Stimulated activated naive B cell treated with anti-CD40 and anti-IgM and Interleukin-4, amounts not matched to agents 10 μg/mL and 1 μg/mL and 100 μg/mL, for 72 hours (primary cell): Measurements from ENCODE around the gene RTP5.
"Not testable (repeated sequence)": the region's sequence is repeated elsewhere in the genome, so short reads cannot be mapped to it uniquely, and the experiment has no call there.

Experiments
- ATAC-seq, 2 donors: fragments of 150-1000 bp; cut with Tn5 transposase; replicated peaks; 2 replicates each; pipeline ENCODE4 v1.10.0; 2021; ENCODE audit warnings: moderate library complexity in 1 of 2
- DNase-seq: peaks from one replicate; pipeline ENCODE4 v3.0.0; 2021
- H3K27ac Mint-ChIP-seq: one replicate; pipeline ENCODE4 v1.8.0; 2022; ENCODE audit warnings: mild to moderate bottlenecking, mixed read lengths
- H3K27me3 Mint-ChIP-seq, 2 donors: one replicate each; pipeline ENCODE4 v1.8.0; 2022; ENCODE audit warnings: mixed read lengths in 2 of 2
- H3K36me3 Mint-ChIP-seq, 2 donors: one replicate each; pipeline ENCODE4 v1.8.0; 2022; ENCODE audit warnings: mixed read lengths in 2 of 2, mild to moderate bottlenecking in 1 of 2
- H3K4me1 Mint-ChIP-seq, 2 donors: one replicate each; pipeline ENCODE4 v1.8.0; 2022; ENCODE audit warnings: mixed read lengths in 2 of 2, mild to moderate bottlenecking in 1 of 2
- H3K4me3 Mint-ChIP-seq, 2 donors: one replicate each; pipeline ENCODE4 v1.8.0; 2022; ENCODE audit warnings: mild to moderate bottlenecking in 2 of 2, mixed read lengths in 2 of 2, moderate library complexity in 1 of 2
- H3K9me3 Mint-ChIP-seq, 2 donors: one replicate each; pipeline ENCODE4 v1.8.0; 2022; ENCODE audit warnings: mixed read lengths in 2 of 2, mild to moderate bottlenecking in 1 of 2

Gene RTP5

DNA sequence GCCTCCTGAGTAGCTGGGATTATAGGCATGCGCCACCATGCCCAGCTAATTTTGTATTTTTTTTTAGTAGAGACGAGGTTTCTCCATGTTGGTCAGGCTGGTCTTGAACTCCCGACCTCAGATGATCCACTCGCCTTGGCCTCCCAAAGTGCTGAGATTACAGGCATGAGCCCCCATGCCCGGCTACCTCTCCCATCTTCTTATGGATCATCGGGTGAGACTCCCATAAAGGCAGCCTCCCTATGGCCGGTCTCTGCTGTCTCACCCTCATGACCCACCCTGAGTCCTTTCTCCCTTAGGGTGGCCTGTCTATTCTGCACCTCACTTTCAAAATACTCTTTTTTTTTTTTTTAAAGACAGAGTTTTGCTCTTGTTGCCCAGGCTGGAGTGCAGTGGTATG, 38.3 kb downstream of the RTP5 start:
- not testable (repeated sequence) for H3K27me3 Mint-ChIP-seq, H3K4me3 Mint-ChIP-seq, ATAC-seq, H3K9me3 Mint-ChIP-seq, DNase-seq
- Mint-ChIP-seq H3K4me1 (peaks cover 4 to 20% of the 10 kb centered on the region in 2 donors), H3K27ac (peak overlapping the region; percentile 65), H3K36me3 (peaks cover 28 to 45% of the 10 kb centered on the region in 2 donors)

DNA sequence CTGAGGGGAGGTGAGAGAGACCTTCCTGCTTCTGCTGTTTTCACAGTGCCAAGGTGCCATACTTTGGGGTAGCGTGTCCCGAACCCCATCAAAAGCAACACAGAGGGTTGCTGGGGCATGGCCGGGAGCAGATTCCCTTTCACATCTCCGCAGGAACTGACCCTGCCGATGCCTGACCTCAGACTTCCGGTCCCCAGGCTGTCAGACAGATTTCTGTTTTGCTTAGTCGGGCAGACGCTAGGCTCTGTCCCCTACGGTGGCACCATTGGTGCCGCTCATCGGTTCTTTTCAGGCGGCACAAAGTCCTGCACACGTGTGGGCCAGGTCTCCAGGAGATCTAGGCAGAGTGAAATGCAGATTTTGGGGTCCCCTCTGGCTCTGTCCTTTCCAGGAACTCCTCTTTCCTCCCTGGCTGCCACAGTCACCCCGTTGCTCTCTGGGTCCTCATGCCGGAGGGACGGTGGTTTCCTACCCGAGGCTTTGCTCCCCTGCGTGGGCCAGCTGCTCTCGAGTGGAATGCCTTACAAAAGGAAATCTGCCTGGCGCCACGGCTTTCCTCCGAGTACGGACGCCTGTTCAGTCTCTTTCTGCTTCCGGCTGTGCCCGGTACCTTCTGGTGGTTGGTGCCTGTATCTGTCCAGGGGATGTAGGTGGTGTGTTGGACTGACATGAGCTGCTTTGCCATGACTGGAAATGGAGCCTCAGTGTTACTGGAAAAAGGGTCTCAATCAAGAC, 39.3 kb downstream of the RTP5 start:
- ATAC-seq (no peak), DNase-seq (no peak)
- Mint-ChIP-seq H3K4me1 (peaks cover 6 to 26% of the 10 kb centered on the region in 2 donors), H3K36me3 (peaks cover 31 to 53% of the 10 kb centered on the region in 2 donors), H3K9me3 (peaks cover 7 to 10% of the 10 kb centered on the region in 2 donors), H3K4me3 (no peak overlapping the region), H3K27me3 (no peaks in the 10 kb centered on the region), H3K27ac (no peak overlapping the region)

DNA sequence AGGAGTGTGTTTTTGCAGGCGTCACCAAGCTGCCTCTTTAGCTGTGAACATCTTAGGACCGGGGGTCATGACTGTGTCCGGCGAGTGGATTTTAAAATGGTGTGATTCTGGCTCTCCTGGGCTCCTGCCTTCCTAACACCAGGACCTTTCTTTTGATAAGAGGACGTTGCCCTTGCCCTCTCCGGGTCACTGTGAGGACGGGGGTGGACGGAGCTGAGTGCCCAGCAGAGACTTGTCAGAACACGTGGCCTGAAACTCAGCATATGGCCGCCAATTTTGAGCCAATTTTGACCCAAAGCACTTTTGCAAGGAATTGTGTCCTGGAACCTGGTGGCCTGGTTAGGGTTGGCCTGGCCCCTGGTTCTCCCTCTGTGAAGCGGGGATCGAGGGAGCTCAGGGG, 40.2 kb downstream of the RTP5 start:
- H3K4me3 Mint-ChIP-seq, result no peak overlapping the region

DNA sequence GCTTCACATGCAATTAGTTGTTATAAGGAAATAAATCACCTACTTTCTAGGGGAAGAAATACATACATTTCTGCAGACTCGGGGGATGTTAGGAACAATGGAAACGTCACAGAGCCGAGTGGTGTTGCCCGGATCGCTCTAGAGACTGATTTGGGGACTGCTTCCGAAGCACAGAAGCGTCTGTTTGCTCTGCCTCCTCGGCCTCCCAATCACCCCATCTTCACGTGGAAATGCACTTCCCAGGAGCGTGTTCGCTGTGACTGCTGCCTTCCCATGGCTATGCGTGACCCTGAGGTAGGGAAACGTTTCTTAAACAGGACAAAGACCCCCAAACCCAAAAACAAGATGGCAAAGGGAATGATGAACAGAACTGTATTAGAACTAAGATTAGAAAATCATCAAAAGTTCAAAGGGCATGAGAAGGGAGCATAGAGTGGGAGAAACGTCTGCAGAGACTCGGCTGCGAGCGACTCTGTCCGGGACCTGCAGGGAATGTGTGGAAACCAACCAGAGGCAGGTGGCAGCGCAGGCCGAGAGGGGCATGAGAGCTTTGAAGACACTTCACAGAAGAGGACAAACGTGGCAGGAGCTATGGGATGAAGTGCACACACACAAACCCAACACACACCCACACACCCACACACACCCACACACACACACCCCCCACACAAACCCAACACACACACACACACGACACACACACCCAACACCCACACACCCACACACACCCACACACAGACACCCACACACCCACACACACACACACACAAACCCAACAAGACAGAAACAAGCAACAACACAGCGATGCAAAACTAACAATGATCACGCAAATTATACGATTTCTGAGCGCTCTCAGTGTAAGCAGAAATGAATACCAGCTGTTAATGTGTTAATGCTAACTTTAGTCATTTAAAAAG, 41.3 kb downstream of the RTP5 start:
- no peak overlapping the region for H3K27ac Mint-ChIP-seq
- no peak overlapping the region for H3K4me3 Mint-ChIP-seq
- no peak for DNase-seq
- H3K27me3 Mint-ChIP-seq, result no peaks in the 10 kb centered on the region
- peaks cover 6 to 21% of the 10 kb centered on the region in 2 donors for H3K4me1 Mint-ChIP-seq
- peaks cover 34 to 58% of the 10 kb centered on the region in 2 donors for H3K36me3 Mint-ChIP-seq
- peaks cover 7 to 10% of the 10 kb centered on the region in 2 donors for H3K9me3 Mint-ChIP-seq
- ATAC-seq, result no peak

More for the DNA sequence above, 40.2 kb downstream of the RTP5 start:
- Mint-ChIP-seq H3K4me1 (peaks cover 6 to 24% of the 10 kb centered on the region in 2 donors), H3K27me3 (no peaks in the 10 kb centered on the region), H3K9me3 (peaks cover 7 to 10% of the 10 kb centered on the region in 2 donors), H3K36me3 (peaks cover 34 to 58% of the 10 kb centered on the region in 2 donors), H3K27ac (no peak overlapping the region)
- no peak for DNase-seq
- no peak for ATAC-seq

DNA sequence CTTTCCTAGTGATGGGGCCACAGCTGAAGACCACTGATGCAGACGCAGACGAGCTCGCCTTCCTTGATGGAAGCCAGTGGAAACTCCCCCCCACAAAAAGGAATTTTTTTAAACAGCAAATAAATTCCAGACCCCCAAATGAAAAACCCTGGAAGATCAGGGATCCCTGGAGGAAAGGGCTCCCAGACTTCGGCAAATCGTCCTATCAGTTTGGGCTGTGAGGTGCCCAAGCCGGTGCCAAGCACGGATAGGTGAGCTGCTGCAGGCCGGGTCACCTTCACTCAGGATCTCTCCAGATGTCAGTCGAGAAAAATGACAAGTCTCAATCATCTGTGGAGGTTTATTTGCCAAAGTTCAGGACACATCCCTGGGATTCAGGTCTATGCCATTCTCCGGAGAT, 42.0 kb downstream of the RTP5 start:
- Mint-ChIP-seq H3K9me3 (peaks cover 7 to 10% of the 10 kb centered on the region in 2 donors), H3K4me3 (no peak overlapping the region), H3K27me3 (no peaks in the 10 kb centered on the region), H3K4me1 (peaks cover 6 to 21% of the 10 kb centered on the region in 2 donors), H3K27ac (no peak overlapping the region), H3K36me3 (peaks cover 37 to 61% of the 10 kb centered on the region in 2 donors)
- ATAC-seq (no peak), DNase-seq (no peak)

DNA sequence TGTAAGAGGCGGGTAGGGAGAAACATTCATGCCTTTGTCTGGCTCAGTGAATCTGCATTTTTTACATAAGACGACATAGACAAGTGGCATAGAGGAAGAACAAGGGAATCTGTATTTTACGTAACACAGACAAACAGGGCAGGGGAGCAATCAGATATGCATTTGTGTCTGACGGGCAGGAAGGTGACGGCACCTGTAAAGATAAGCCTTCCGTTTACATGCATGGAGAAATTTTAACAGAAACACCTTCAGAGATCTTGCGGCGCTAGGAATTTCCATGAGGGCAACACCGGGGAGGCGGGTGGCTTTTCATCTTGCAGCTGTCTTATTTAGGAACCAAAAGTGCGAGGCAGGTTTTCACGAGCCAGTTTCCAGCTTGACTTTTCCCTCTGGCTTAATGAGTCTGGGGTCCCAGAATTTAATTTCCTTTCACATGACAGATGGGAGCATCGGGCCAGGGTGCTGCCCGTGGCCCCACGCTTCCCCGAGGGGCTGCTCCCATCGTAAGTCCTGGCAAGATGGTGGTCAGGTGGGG, 42.6 kb downstream of the RTP5 start:
- Mint-ChIP-seq H3K27me3 (no peaks in the 10 kb centered on the region), H3K4me1 (peaks cover 4 to 21% of the 10 kb centered on the region in 2 donors), H3K36me3 (peaks cover 37 to 58% of the 10 kb centered on the region in 2 donors), H3K9me3 (peaks cover 7 to 10% of the 10 kb centered on the region in 2 donors), H3K4me3 (no peak overlapping the region), H3K27ac (no peak overlapping the region)
- ATAC-seq (no peak), DNase-seq (no peak)

DNA sequence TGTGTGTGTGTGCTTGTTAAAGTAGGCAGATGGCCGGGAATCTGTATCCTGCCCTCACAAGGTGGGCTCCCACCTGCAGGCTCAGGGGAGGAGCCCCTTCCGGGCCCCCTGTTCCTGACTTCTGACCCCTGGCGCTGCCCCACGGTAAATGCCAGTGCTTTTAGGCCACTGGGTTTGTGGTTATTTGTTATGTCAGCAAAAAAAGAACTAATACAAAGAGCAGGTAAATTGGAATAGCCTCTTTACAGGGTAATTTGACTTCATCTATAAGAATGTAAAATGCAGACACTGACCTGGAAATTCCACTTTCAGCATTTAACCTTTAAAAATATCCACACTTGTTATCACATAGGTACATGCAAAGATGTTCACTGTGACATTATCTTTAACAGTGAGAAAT, 44.2 kb downstream of the RTP5 start:
- H3K9me3 Mint-ChIP-seq, result peaks cover 7 to 10% of the 10 kb centered on the region in 2 donors
- DNase-seq (no peak), ATAC-seq (no peak)
- H3K27ac Mint-ChIP-seq, result no peak overlapping the region
- H3K4me1 Mint-ChIP-seq, result peaks cover 4 to 15% of the 10 kb centered on the region in 2 donors
- H3K4me3 Mint-ChIP-seq, result no peak overlapping the region
- peaks cover 37 to 57% of the 10 kb centered on the region in 2 donors for H3K36me3 Mint-ChIP-seq
- no peaks in the 10 kb centered on the region for H3K27me3 Mint-ChIP-seq

DNA sequence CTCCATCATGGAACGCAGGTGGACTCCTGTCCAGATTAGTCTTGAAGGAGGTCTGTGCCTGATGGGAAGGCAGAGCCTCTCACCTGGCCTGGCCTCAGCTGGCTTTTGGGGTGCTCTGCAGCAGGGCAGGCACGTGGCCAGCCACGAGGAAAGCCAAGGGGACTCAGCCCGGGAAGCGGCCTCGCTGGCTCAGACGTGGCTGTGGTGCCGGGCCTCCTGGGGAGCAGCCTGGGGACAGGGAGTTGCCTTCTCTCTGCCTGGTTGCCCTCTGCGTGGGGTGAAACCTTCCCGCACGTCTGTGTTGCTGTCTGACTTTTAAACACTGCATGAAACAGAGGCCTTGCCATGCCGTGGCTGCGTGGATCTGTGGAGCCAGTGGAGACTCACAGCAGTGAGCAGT, 45.0 kb downstream of the RTP5 start:
- Mint-ChIP-seq H3K4me1 (peaks cover 4 to 15% of the 10 kb centered on the region in 2 donors), H3K9me3 (peaks cover 7 to 10% of the 10 kb centered on the region in 2 donors), H3K4me3 (no peak overlapping the region), H3K36me3 (peaks cover 37 to 48% of the 10 kb centered on the region in 2 donors), H3K27ac (no peak overlapping the region), H3K27me3 (no peaks in the 10 kb centered on the region)
- DNase-seq (no peak), ATAC-seq (no peak)

DNA sequence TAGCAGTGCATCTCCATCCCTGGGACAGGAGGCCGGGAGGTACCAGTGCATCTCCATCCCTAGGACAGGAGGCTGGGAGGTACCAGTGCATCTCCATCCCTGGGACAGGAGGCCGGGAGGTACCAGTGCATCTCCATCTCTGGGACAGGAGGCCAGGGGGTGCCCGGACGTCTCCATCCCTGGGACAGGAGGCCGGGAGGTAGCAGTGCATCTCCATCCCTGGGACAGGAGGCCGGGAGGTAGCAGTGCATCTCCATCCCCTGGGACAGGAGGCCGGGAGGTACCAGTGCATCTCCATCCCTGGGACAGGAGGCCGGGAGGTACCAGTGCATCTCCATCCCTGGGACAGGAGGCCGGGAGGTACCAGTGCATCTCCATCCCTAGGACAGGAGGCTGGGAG, 52.1 kb downstream of the RTP5 start:
- not testable (repeated sequence) for H3K9me3 Mint-ChIP-seq, H3K27ac Mint-ChIP-seq, H3K4me1 Mint-ChIP-seq, DNase-seq, ATAC-seq, H3K4me3 Mint-ChIP-seq, H3K27me3 Mint-ChIP-seq
- peaks cover 7 to 25% of the 10 kb centered on the region in 2 donors for H3K36me3 Mint-ChIP-seq

DNA sequence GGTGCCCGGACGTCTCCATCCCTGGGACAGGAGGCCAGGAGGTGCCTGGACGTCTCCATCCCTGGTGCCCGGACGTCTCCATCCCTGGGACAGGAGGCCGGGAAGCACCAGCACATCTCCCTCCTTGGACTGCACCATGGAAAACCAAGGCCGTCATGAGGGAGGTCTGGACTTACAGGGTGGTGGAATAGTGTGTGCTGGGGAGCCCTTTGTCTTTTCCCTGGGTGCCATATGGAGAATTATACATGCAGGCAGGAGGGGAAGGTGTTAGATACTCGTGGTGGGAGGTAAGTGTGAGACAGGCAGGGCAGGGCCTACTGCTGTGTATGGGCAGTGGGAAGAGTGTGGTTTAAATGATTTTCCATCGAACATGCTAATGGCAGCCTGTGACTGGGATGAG, 52.9 kb downstream of the RTP5 start:
- Mint-ChIP-seq H3K9me3 (no peaks in the 10 kb centered on the region), H3K4me1 (peaks cover 2 to 6% of the 10 kb centered on the region in 2 donors), H3K36me3 (peaks cover 7 to 24% of the 10 kb centered on the region in 2 donors), H3K27ac (no peak overlapping the region), H3K27me3 (no peaks in the 10 kb centered on the region), H3K4me3 (no peak overlapping the region)
- no peak for DNase-seq
- no peak for ATAC-seq

DNA sequence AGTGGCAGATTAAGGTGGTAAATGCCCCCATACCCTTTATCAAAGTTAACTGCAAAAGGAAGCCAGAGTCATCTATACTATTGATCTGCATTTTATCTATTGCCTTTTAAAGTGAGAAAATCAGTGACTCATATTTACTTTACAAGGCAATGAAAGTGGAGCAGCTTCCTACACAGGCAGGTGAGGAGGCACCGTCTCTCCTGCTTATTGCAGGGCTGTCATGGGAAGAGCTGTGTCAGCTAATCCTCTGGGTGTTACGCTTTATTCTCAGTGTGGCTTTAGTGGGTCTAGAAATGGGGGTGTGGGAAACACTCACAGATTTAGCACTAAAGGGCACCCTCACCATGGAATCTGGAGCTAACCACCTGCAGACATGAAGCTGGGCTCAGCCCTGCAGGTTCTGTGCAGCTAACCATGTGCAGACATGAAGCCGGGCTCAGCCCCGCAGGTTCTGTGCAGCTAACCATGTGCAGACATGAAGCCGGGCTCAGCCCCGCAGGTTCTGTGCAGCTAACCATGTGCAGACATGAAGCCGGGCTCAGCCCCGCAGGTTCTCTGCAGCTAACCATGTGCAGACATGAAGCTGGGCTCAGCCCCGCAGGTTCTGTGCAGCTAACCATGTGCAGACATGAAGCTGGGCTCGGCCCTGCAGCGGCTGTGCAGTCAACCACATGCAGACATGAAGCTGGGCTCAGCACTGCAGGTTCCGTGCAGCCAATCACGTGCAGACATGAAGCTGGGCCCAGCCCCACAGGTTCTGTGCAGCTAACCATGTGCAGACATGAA, 53.5 kb downstream of the RTP5 start:
- H3K27ac Mint-ChIP-seq, ATAC-seq, H3K4me1 Mint-ChIP-seq, H3K27me3 Mint-ChIP-seq, H3K9me3 Mint-ChIP-seq, H3K4me3 Mint-ChIP-seq, DNase-seq: not testable (repeated sequence)
- H3K36me3 Mint-ChIP-seq, result peaks cover 7 to 24% of the 10 kb centered on the region in 2 donors
